Measurements from ENCODE around the gene AGPAT3. TPM values are rescaled to one million over a fixed set of nuclear protein-coding genes. Genes with fewer than 3 reads are reported as not detected.
"Not testable (repeated sequence)": the region's sequence is repeated elsewhere in the genome, so short reads cannot be mapped to it uniquely, and the experiment has no call there.

The AGPAT3 gene
- 70.7 TPM for polyA plus RNA-seq (ENCODE audit: insufficient read length)
- long read RNA-seq, donor 1, full-length matches to known transcripts = 20 of 74 reads
- long read RNA-seq, donor 1, partial matches to known transcripts = 54 of 74 reads
- long read RNA-seq, donor 1, other reads (novel, unspliced or antisense) = 0 of 74 reads
- long read RNA-seq, donor 2, full-length matches to known transcripts = 14 of 22 reads
- long read RNA-seq, donor 2, partial matches to known transcripts = 8 of 22 reads
- long read RNA-seq, donor 2, other reads (novel, unspliced or antisense) = 0 of 22 reads
- long read RNA-seq, donor 3, full-length matches to known transcripts = 8 of 14 reads
- long read RNA-seq, donor 3, partial matches to known transcripts = 6 of 14 reads
- long read RNA-seq, donor 3, other reads (novel, unspliced or antisense) = 0 of 14 reads
- long read RNA-seq, donor 4 = 0 reads
- long read RNA-seq, donor 5, full-length matches to known transcripts = 15 of 15 reads
- long read RNA-seq, donor 5, partial matches to known transcripts = 0 of 15 reads
- long read RNA-seq, donor 5, other reads (novel, unspliced or antisense) = 0 of 15 reads
- long read RNA-seq, donor 6, full-length matches to known transcripts = 7 of 7 reads
- long read RNA-seq, donor 6, partial matches to known transcripts = 0 of 7 reads
- long read RNA-seq, donor 6, other reads (novel, unspliced or antisense) = 0 of 7 reads
- long read RNA-seq, donor 7, full-length matches to known transcripts = 21 of 34 reads
- long read RNA-seq, donor 7, partial matches to known transcripts = 13 of 34 reads
- long read RNA-seq, donor 7, other reads (novel, unspliced or antisense) = 0 of 34 reads
- long read RNA-seq, donor 8, full-length matches to known transcripts = 5 of 5 reads
- long read RNA-seq, donor 8, partial matches to known transcripts = 0 of 5 reads
- long read RNA-seq, donor 8, other reads (novel, unspliced or antisense) = 0 of 5 reads

- no peak for DNase-seq
Observed at GRCh38 chr21:43864962-43865539, at the start of gene AGPAT3. AGPAT3 (plus strand) TSS chr21:43865223; CDS start chr21:43959682, 94,459 bp downstream.

GRCh38 chr21:43815991-43816390, 49.0 kb upstream of the AGPAT3 start:
- DNase-seq = no peak

GRCh38 chr21:43816611-43817071, 48.4 kb upstream of the AGPAT3 start:
- DNase-seq = no peak

- no peak for DNase-seq
Observed at GRCh38 chr21:43817157-43818086, 47.6 kb upstream of the AGPAT3 start.

GRCh38 chr21:43818685-43819084, 46.3 kb upstream of the AGPAT3 start:
- no peak for DNase-seq

- no peak for DNase-seq
Observed at GRCh38 chr21:43819511-43820405, 45.3 kb upstream of the AGPAT3 start.

- no peak for DNase-seq
Observed at GRCh38 chr21:43820466-43820865, 44.6 kb upstream of the AGPAT3 start.

GRCh38 chr21:43822166-43822565, 42.9 kb upstream of the AGPAT3 start:
- DNase-seq = not testable (repeated sequence)

GRCh38 chr21:43822741-43823140, 42.3 kb upstream of the AGPAT3 start:
- not testable (repeated sequence) for DNase-seq

- DNase-seq = no peak
Observed at GRCh38 chr21:43824333-43825241, 40.4 kb upstream of the AGPAT3 start.

GRCh38 chr21:43825242-43825935, 39.6 kb upstream of the AGPAT3 start:
- DNase-seq = no peak

- DNase-seq = peak; percentile 49
Observed at GRCh38 chr21:43825936-43826622, 38.9 kb upstream of the AGPAT3 start.

GRCh38 chr21:43826623-43826974, 38.4 kb upstream of the AGPAT3 start:
- DNase-seq = no peak

GRCh38 chr21:43827015-43827611, 37.9 kb upstream of the AGPAT3 start:
- DNase-seq = no peak

- DNase-seq = no peak
Observed at GRCh38 chr21:43829161-43829560, 35.9 kb upstream of the AGPAT3 start.

- DNase-seq = no peak
Observed at GRCh38 chr21:43829575-43830119, 35.4 kb upstream of the AGPAT3 start.

- DNase-seq = no peak
Observed at GRCh38 chr21:43832158-43832550, 32.9 kb upstream of the AGPAT3 start.
